ENCODE measurements around the gene TMEM213. TPM values are rescaled to one million over a fixed set of nuclear protein-coding genes. Genes with fewer than 3 reads are reported as not detected.
"Not testable (repeated sequence)": the region's sequence is repeated elsewhere in the genome, so short reads cannot be mapped to it uniquely, and the experiment has no call there.

Gene TMEM213
- total RNA-seq, 2 donors from 2014 or later: not detected

DNA sequence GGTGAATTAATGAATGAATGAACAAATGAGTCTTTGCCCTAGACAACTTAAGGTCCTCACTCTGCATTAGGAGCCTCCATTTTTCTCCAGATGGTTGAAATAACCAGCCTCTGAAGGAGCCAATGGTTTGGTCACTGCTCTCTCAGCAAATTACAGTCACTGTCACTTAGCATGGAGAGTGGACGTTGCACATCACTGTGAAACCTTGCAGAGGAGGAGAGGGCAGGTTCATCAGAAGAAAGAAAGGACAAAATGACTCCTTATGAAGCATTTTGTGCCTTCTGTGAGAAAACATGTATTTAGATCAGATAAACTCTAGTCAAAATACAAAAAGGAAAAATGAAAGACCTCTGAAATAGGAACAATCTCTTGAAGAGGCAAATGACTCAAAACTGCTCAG is 6.8 kb downstream of the TMEM213 start:
- H3K9me3 ChIP-seq (ENCODE audit: control insufficient read depth, low read length, poor library complexity, severe bottlenecking): no peaks in the 10 kb centered on the region
- Mint-ChIP-seq H3K27me3 (peaks cover 25% of the 10 kb centered on the region), H3K4me3 (no peak overlapping the region), H3K36me3 (ENCODE audit: low read depth) (peaks cover 2% of the 10 kb centered on the region), H3K27ac (no peak overlapping the region), H3K4me1 (no peaks in the 10 kb centered on the region)
- DNase-seq: no peak
- ATAC-seq: no peak

DNA sequence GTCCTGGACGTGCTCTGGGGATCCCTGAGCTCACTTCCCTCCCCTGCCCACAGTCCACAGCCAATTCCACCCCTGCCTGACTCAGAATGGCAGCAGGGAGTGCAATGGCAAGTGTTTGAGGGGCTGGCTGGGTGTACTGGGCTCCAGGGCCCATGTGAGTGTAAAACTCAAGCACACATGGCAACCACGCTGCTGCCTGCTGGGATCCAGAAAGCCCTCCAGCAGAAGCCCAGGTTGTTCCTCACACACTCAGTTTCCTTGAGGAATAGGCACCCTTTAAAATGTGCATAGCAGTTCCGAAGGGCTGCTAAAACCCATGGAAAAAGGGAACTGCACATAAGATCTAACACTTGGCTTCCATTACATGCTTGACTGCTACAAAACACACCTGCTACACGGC is 11.6 kb downstream of the TMEM213 start:
- H3K9me3 ChIP-seq (ENCODE audit: control insufficient read depth, low read length, poor library complexity, severe bottlenecking): no peaks in the 10 kb centered on the region
- Mint-ChIP-seq H3K36me3 (ENCODE audit: low read depth) (peaks cover 2% of the 10 kb centered on the region), H3K4me3 (no peak overlapping the region), H3K27me3 (peaks cover 10% of the 10 kb centered on the region), H3K27ac (no peak overlapping the region), H3K4me1 (no peaks in the 10 kb centered on the region)
- ATAC-seq: no peak
- no peak for DNase-seq

DNA sequence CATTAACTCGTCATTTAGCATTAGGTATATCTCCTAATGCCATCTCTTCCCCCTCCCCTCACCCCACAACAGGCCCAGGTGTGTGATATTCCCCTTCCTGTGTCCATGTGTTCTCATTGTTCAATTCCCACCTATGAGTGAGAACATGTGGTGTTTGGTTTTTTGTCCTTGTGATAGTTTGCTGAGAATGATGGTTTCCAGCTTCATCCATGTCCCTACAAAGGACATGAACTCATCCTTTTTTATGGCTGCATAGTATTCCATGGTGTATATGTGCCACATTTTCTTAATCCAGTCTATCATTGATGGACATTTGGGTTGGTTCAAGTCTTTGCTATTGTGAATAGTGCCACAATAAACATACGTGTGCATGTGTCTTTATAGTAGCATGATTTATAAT is 13.5 kb downstream of the TMEM213 start:
- not testable (repeated sequence) for H3K4me3 Mint-ChIP-seq; H3K9me3 ChIP-seq (ENCODE audit: control insufficient read depth, low read length, poor library complexity, severe bottlenecking); H3K27me3 Mint-ChIP-seq; DNase-seq; H3K36me3 Mint-ChIP-seq (ENCODE audit: low read depth); ATAC-seq; H3K27ac Mint-ChIP-seq; H3K4me1 Mint-ChIP-seq

DNA sequence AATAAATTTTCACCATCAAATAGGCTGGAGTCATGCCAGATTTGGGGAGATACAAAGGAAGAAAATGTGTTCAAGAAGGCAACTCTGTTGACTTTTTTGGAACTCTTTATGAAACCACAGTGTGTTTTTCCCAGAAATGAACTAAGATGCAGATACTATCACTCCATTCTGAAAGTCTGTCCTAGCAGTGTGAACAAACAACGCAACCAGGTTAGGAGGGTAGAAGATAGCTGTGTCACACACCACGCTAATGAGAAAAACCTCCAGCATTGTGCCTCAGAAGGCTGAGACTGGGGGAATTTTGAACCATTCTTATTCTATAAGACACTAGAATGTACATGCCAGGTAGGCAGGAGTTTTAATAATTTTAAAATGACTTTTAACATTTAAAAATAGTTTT is 16.2 kb downstream of the TMEM213 start:
- no peak overlapping the region for H3K4me3 Mint-ChIP-seq
- no peaks in the 10 kb centered on the region for H3K27me3 Mint-ChIP-seq
- no peak overlapping the region for H3K27ac Mint-ChIP-seq
- no peaks in the 10 kb centered on the region for H3K4me1 Mint-ChIP-seq
- H3K9me3 ChIP-seq (ENCODE audit: control insufficient read depth, low read length, poor library complexity, severe bottlenecking): no peaks in the 10 kb centered on the region
- DNase-seq (no peak), ATAC-seq (no peak)
- no peaks in the 10 kb centered on the region for H3K36me3 Mint-ChIP-seq (ENCODE audit: low read depth)

DNA sequence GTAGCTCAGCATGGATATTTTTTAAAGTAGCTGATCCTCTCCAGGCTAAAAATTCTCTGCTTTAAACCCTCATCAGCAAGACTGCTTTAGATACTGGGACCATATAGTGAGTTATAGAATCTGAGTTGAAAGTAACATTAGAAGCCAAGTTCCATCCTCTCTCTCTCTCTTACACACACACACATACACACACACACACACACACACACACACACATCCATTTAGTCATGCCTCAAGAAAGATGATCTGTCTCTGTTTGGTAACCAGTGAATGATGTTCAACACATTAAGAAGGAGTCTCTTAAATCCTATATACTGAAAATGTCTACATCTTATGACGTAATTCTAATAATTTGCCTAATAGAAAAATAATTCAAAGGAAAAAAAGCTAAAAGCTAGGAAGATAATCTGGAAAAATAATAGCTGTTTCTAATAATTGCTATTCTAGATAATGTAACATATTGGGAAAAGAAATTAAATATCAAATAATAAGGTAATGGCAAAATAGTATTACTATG is 17.1 kb downstream of the TMEM213 start:
- Mint-ChIP-seq H3K4me1 (no peaks in the 10 kb centered on the region), H3K36me3 (ENCODE audit: low read depth) (no peaks in the 10 kb centered on the region), H3K27ac (no peak overlapping the region), H3K4me3 (no peak overlapping the region), H3K27me3 (no peaks in the 10 kb centered on the region)
- ATAC-seq (no peak), DNase-seq (no peak)
- no peaks in the 10 kb centered on the region for H3K9me3 ChIP-seq (ENCODE audit: control insufficient read depth, low read length, poor library complexity, severe bottlenecking)

DNA sequence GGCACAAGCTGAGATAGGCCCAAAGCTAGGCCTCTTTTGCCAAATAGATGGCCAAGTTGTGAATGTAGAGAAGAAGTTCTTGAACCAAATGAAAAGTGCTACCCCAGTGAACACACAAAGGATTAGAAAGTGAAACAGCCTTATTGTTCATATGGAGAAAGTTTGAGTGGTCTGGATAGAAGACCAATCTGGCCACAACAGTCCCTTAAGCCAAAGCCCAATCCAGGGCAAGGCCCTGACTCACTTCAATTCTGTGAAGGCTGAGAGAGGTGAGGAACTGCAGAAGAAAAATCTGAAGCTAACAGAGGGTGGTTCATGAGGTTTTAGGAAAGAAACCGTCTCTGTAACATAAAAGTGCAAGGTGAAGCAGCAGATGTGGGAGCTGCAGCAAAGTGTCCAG is 18.9 kb downstream of the TMEM213 start:
- no peak for DNase-seq
- no peaks in the 10 kb centered on the region for H3K36me3 Mint-ChIP-seq (ENCODE audit: low read depth)
- no peaks in the 10 kb centered on the region for H3K9me3 ChIP-seq (ENCODE audit: control insufficient read depth, low read length, poor library complexity, severe bottlenecking)
- no peak for ATAC-seq
- H3K27me3 Mint-ChIP-seq: no peaks in the 10 kb centered on the region
- no peak overlapping the region for H3K4me3 Mint-ChIP-seq
- no peaks in the 10 kb centered on the region for H3K4me1 Mint-ChIP-seq
- no peak overlapping the region for H3K27ac Mint-ChIP-seq

DNA sequence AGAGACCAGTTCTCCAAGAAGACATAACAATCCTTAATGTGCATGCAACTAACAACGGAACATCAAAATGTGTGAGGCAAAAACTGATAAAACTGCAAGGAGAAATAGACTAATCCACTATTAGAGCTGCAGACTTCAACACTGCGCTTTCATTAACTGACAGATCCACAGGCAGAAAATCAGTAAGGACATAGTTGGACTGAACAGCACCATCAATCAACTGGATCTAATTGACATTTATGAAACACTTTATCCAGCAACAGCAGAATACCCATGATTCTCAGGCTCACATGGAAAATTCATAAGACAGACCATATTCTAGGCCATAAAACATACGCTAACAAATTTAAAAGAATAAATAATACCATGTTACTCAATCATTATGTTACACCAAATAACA is 21.8 kb downstream of the TMEM213 start:
- Mint-ChIP-seq H3K27me3 (no peaks in the 10 kb centered on the region), H3K36me3 (ENCODE audit: low read depth) (no peaks in the 10 kb centered on the region), H3K4me1 (no peaks in the 10 kb centered on the region), H3K27ac (no peak overlapping the region), H3K4me3 (no peak overlapping the region)
- no peak for ATAC-seq
- no peaks in the 10 kb centered on the region for H3K9me3 ChIP-seq (ENCODE audit: control insufficient read depth, low read length, poor library complexity, severe bottlenecking)
- no peak for DNase-seq

DNA sequence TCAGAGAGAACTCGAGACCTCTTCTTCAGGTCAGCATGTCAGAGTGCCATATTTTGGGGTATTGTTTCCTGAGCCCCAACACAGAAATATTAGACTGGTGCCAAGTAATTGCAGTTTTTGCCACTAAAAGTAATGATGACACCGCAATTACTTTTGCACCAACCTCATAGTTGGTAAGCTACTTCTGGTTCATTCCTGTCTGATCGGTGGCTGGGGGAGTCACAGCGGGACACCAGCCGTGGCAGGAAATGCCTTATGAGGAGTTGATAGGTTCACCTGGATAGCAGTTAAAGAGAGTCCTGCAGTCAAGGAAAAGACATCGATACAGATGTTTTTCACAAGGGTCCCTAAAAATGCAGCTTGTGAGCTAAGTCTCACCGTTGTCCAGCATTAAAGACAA is 24.1 kb downstream of the TMEM213 start:
- ATAC-seq (no peak), DNase-seq (no peak)
- H3K36me3 Mint-ChIP-seq (ENCODE audit: low read depth): peaks cover 5% of the 10 kb centered on the region
- H3K27me3 Mint-ChIP-seq: peaks cover 16% of the 10 kb centered on the region
- no peaks in the 10 kb centered on the region for H3K4me1 Mint-ChIP-seq
- no peaks in the 10 kb centered on the region for H3K9me3 ChIP-seq (ENCODE audit: control insufficient read depth, low read length, poor library complexity, severe bottlenecking)
- no peak overlapping the region for H3K4me3 Mint-ChIP-seq
- no peak overlapping the region for H3K27ac Mint-ChIP-seq

DNA sequence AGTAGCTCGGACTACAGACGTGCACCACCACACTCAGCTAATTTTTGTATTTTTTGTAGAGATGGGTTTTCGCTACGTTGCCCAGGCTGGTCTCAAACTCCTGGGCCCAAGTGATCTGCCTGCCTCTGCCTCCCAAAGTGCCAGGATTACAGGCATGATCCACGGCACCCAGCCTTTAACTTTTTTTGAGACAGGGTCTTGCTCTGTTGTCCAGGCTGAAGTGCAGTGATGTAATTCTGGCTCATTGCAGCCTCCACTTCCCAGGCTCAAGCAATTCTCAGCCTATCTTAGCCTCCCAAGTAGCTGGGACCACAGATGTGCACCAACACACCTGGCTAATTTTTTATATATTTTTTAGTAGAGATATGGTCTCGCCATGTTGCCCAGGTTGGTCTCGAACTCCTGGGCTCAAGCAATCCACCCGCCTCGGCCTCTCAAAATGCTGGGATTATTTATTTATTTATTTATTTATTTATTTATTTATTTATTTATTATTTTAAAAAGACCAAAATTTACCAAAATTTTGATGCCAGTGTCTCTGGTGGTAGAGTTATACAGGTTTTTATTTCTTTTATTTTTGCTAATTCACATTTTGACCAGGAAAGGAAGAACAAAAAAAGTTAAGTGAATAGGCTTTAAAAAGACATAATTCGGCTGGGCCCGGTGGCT is 25.2 kb downstream of the TMEM213 start:
- no peak overlapping the region for H3K4me3 Mint-ChIP-seq
- no peaks in the 10 kb centered on the region for H3K9me3 ChIP-seq (ENCODE audit: control insufficient read depth, low read length, poor library complexity, severe bottlenecking)
- H3K4me1 Mint-ChIP-seq: no peaks in the 10 kb centered on the region
- ATAC-seq: no peak
- H3K27ac Mint-ChIP-seq: no peak overlapping the region
- H3K27me3 Mint-ChIP-seq: peaks cover 16% of the 10 kb centered on the region
- DNase-seq: no peak
- peaks cover 5% of the 10 kb centered on the region for H3K36me3 Mint-ChIP-seq (ENCODE audit: low read depth)

DNA sequence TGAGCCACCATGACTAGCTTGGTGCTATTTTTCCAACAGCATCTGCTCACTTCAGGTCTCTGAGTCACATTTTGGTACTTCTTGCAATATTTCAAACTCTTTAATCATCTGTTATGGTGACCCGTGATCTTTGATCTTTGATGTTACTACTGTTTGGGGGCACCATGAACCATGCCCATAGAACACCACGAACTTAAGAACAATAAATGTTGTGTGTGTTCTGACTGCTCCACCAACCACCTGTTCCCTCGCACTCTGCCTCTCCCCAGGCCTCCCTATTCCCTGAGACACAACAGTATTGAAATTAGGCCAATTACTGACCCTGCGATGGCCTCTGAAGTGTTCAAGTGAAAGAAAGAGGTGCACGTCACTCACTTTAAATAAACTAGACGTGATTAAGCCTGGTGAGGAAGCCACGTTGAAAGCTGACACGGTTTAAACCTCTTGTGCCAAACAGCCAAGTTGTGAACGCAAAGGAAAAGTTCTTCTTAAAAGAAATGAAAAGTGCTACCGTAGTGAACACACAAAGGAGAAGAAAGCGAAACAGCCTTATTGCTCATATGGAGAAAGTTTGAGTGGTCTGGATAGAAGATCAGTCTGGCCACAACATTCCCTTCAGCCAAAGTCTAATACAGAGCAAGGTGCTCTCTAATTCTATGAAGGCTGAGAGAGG is 27.4 kb downstream of the TMEM213 start:
- Mint-ChIP-seq H3K27me3 (peaks cover 23% of the 10 kb centered on the region), H3K4me1 (no peaks in the 10 kb centered on the region), H3K27ac (no peak overlapping the region), H3K4me3 (no peak overlapping the region), H3K36me3 (ENCODE audit: low read depth) (peaks cover 5% of the 10 kb centered on the region)
- H3K9me3 ChIP-seq (ENCODE audit: control insufficient read depth, low read length, poor library complexity, severe bottlenecking): no peaks in the 10 kb centered on the region
- no peak for DNase-seq
- no peak for ATAC-seq

DNA sequence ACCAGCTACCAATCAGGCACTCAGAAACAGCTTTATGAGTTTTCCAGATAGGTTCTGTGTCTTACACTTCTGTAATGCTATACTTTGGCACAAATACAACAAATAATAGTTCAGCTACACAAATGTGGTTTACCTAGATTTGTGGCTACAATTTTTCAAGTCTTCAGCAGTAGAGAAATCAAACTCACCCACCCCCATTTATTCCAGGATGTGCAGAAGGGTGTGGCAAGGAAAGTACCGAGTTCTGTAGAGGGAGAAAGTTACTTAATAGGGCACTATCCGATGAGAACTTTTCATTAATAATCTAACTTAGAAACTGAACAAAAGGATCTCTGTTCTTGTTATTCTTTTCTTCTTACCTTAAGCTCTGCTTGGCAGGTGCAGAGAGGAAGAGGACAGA is 30.5 kb downstream of the TMEM213 start:
- H3K9me3 ChIP-seq (ENCODE audit: control insufficient read depth, low read length, poor library complexity, severe bottlenecking): no peaks in the 10 kb centered on the region
- no peaks in the 10 kb centered on the region for H3K4me1 Mint-ChIP-seq
- H3K36me3 Mint-ChIP-seq (ENCODE audit: low read depth): peaks cover 5% of the 10 kb centered on the region
- no peak overlapping the region for H3K4me3 Mint-ChIP-seq
- no peak overlapping the region for H3K27ac Mint-ChIP-seq
- DNase-seq (no peak), ATAC-seq (no peak)
- H3K27me3 Mint-ChIP-seq: peaks cover 46% of the 10 kb centered on the region

DNA sequence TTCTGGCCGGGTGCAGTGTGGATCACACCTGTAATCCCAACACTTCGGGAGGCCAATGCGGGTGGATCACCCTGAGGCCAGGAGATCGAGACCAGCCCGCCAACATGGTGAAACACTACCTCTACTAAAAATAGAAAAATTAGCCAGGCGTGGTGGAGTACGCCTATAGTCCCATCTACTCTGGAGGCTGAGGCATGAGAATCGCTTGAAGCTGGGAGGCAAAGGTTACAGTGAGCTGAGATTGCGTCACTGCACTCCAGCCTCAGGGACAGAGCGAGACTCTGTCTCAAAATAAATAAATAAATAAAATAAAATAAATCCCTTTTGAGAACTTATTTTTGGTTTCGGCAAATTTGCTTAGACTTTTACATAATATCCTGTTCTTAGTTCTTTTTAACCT is 31.5 kb downstream of the TMEM213 start:
- peaks cover 57% of the 10 kb centered on the region for H3K27me3 Mint-ChIP-seq
- DNase-seq: no peak
- H3K9me3 ChIP-seq (ENCODE audit: control insufficient read depth, low read length, poor library complexity, severe bottlenecking): no peaks in the 10 kb centered on the region
- H3K4me3 Mint-ChIP-seq: no peak overlapping the region
- no peak overlapping the region for H3K27ac Mint-ChIP-seq
- no peak for ATAC-seq
- no peaks in the 10 kb centered on the region for H3K4me1 Mint-ChIP-seq
- peaks cover 5% of the 10 kb centered on the region for H3K36me3 Mint-ChIP-seq (ENCODE audit: low read depth)

DNA sequence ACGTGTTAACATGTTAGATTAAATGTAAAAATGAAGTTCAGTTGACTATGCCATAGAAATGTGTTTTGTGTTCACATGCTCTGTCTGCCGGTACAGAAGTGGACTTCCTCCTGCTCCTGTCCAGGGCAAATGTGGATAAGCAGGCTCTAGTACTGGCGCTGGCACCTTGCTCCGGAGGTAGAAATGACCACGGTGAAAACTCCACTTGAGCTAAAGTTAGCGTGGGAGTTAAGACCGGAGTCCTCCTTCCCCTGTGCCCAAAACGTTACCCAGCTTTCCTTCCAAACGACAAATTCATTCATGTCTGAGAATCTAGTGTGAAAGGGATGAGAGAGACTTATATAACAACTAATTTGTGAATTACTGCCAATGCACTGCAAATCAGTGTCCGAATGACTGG is 35.2 kb downstream of the TMEM213 start:
- H3K27me3 Mint-ChIP-seq: peaks cover 63% of the 10 kb centered on the region
- DNase-seq (no peak), ATAC-seq (no peak)
- H3K9me3 ChIP-seq (ENCODE audit: control insufficient read depth, low read length, poor library complexity, severe bottlenecking): no peaks in the 10 kb centered on the region
- no peak overlapping the region for H3K4me3 Mint-ChIP-seq
- no peaks in the 10 kb centered on the region for H3K36me3 Mint-ChIP-seq (ENCODE audit: low read depth)
- no peaks in the 10 kb centered on the region for H3K4me1 Mint-ChIP-seq
- no peak overlapping the region for H3K27ac Mint-ChIP-seq

DNA sequence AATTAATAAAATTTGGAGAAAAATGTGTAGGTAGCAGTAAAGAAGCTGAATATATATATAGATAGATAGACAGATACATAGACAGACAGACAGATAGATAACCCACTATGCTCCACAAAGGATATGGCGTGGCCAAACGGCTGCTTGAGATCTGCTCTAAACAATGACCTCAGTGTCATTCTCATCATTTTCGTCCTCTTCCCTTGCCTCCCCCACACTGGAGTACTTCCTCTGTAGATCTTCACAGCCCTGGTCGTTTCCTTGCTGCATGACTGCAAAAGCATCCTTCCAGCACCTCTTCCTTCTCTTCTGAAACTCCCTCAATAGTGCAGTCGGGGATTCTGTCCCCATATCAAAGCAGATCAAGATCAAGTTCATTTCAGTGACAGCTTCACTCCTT is 35.8 kb downstream of the TMEM213 start:
- Mint-ChIP-seq H3K4me1 (no peaks in the 10 kb centered on the region), H3K27ac (peak overlapping the region; percentile 32), H3K4me3 (no peak overlapping the region), H3K27me3 (peaks cover 65% of the 10 kb centered on the region), H3K36me3 (ENCODE audit: low read depth) (no peaks in the 10 kb centered on the region)
- ATAC-seq (no peak), DNase-seq (no peak)
- no peaks in the 10 kb centered on the region for H3K9me3 ChIP-seq (ENCODE audit: control insufficient read depth, low read length, poor library complexity, severe bottlenecking)
